B cell (primary cell): ENCODE measurements around the gene RIMKLB. TPM values are rescaled to one million over a fixed set of nuclear protein-coding genes. Genes with fewer than 3 reads are reported as not detected.
A peak's percentile ranks its signal among the peaks of the same experiment; 100 is the strongest.

ENCODE experiments used
- ATAC-seq: fragments of 200-7000 bp; cut with Tn5 transposase; one replicate; pipeline ENCODE4 v1.10.0; 2021; ENCODE audit warnings: low read depth, mild to moderate bottlenecking, moderate number of reproducible peaks, moderate library complexity
- CTCF ChIA-PET: fragments of 350-600 bp; sonication (Branson Sonifier 250); formaldehyde crosslinking; loops from one replicate; lab custom pipeline; 2021; ENCODE audit warnings: antibody characterized with exemption, inconsistent platforms; lab: Charles Lee
- POLR2A ChIA-PET: fragments of 350-600 bp; sonication (Branson Sonifier 250); formaldehyde crosslinking; loops from one replicate; lab custom pipeline; 2021; ENCODE audit warnings: antibody characterized with exemption; lab: Charles Lee
- DNase-seq: peaks from one replicate; pipeline ENCODE4 v3.0.0; 2013
- H2AFZ ChIP-seq: 2 replicates; pipeline ENCODE4 v1.6.1; 2012; ENCODE audit warnings: mild to moderate bottlenecking, low read depth, low read length; ENCODE audit not compliant: insufficient read depth, poor library complexity, severe bottlenecking
- H3K27ac ChIP-seq, 2 donors: 1 replicate in 1 of 2; 2 replicates in 1 of 2; pipeline ENCODE4 v1.5.1; 2012 to 2013; ENCODE audit warnings: low read length in 2 of 2, mild to moderate bottlenecking in 2 of 2, moderate library complexity in 1 of 2
- H3K27me3 ChIP-seq, 4 experiments: fragments of 200-600 bp in 1 of 4; sonication (generic) in 1 of 4; replicated peaks in 1 of 4; 1 replicate in 2 of 4; 2 replicates in 2 of 4; pipeline versions ENCODE4 v1.6.1 to v1.7.0; 2013 to 2016; ENCODE audit warnings: low read length in 3 of 4, mild to moderate bottlenecking in 2 of 4, mixed read lengths in 1 of 4, moderate library complexity in 1 of 4; ENCODE audit not compliant: insufficient read depth in 4 of 4, control insufficient read depth in 3 of 4; ENCODE audit errors: control extremely low read depth in 1 of 4
- H3K36me3 ChIP-seq, 2 experiments: replicated peaks in 1 of 2; 1 replicate in 1 of 2; 2 replicates in 1 of 2; pipeline versions ENCODE4 v1.6.1 to v1.7.1; 2013; ENCODE audit warnings: low read length in 1 of 2; ENCODE audit not compliant: insufficient read depth in 2 of 2, control insufficient read depth in 1 of 2; ENCODE audit errors: control extremely low read depth in 1 of 2, extremely low read depth in 1 of 2
- H3K4me1 ChIP-seq, 2 donors: fragments of 200-600 bp in 1 of 2; sonication (generic) in 1 of 2; 1 replicate in 1 of 2; 2 replicates in 1 of 2; pipeline versions ENCODE4 v1.5.1 to v1.6.1; 2013 to 2017; ENCODE audit warnings: low read length in 2 of 2; ENCODE audit not compliant: control insufficient read depth in 2 of 2, insufficient read depth in 2 of 2
- H3K4me2 ChIP-seq: replicated peaks from 2 replicates; pipeline ENCODE3; 2012; ENCODE audit warnings: mild to moderate bottlenecking, low read depth, low read length; ENCODE audit not compliant: poor library complexity, severe bottlenecking
- H3K4me3 ChIP-seq, 5 experiments: fragments of 200-600 bp in 1 of 5; sonication (generic) in 1 of 5; 1 replicate in 3 of 5; 2 replicates in 2 of 5; pipeline versions ENCODE4 v1.5.1 to v1.7.0; 2011 to 2016; ENCODE audit warnings: low read length in 4 of 5, mild to moderate bottlenecking in 4 of 5, low read depth in 2 of 5, control low read depth in 1 of 5, moderate library complexity in 1 of 5; ENCODE audit not compliant: insufficient read depth in 1 of 5; ENCODE audit errors: control extremely low read depth in 1 of 5, extremely low read depth in 1 of 5
- H3K79me2 ChIP-seq: fragments of 200-600 bp; sonication (generic); one replicate; pipeline ENCODE4 v1.6.0; 2016; ENCODE audit warnings: low read length; ENCODE audit not compliant: control insufficient read depth, insufficient read depth
- H3K9ac ChIP-seq: fragments of 200-600 bp; sonication (generic); 2 replicates; pipeline ENCODE4 v1.6.1; 2017; ENCODE audit warnings: mild to moderate bottlenecking, low read length, moderate library complexity
- H3K9me3 ChIP-seq, 3 donors: one replicate each; pipeline versions ENCODE4 v1.6.1 to v1.7.1; 2013; ENCODE audit warnings: low read length in 2 of 3; ENCODE audit not compliant: control insufficient read depth in 2 of 3, insufficient read depth in 1 of 3; ENCODE audit errors: control extremely low read depth in 1 of 3
- H4K20me1 ChIP-seq: 2 replicates; pipeline ENCODE4 v1.6.0; 2012; ENCODE audit warnings: mild to moderate bottlenecking, low read length; ENCODE audit not compliant: insufficient read depth, control insufficient read depth, poor library complexity, severe bottlenecking
- H3K27ac Mint-ChIP-seq: one replicate; pipeline ENCODE4 v1.8.0; 2021; ENCODE audit warnings: mixed read lengths
- H3K27me3 Mint-ChIP-seq: one replicate; pipeline ENCODE4 v1.8.0; 2021; ENCODE audit warnings: mixed read lengths
- H3K4me1 Mint-ChIP-seq: one replicate; pipeline ENCODE4 v1.8.0; 2021; ENCODE audit warnings: mixed read lengths
- H3K4me3 Mint-ChIP-seq: one replicate; pipeline ENCODE4 v1.8.0; 2021; ENCODE audit warnings: mixed read lengths
- H3K9me3 Mint-ChIP-seq: one replicate; pipeline ENCODE4 v1.8.0; 2022; ENCODE audit warnings: mixed read lengths; ENCODE audit not compliant: insufficient read depth
- EZH2 ChIP-seq: IDR thresholded peaks from 2 replicates; pipeline ENCODE4 v1.6.1; 2012; ENCODE audit warnings: borderline replicate concordance, low read depth, mild to moderate bottlenecking, moderate library complexity, low read length; ENCODE audit not compliant: insufficient read depth, poor library complexity, severe bottlenecking
- WGBS: methylation state at CpG from one replicate; pipeline ENCODE4 v1.1.5; 2013; ENCODE audit warnings: missing lambda C conversion rate; ENCODE audit not compliant: insufficient coverage; 5-methylcytosine and 5-hydroxymethylcytosine counted together
- intact Hi-C: fragments of 100-400 bp; cut with micrococcal nuclease; formaldehyde crosslinking; loops from one replicate; pipeline ENCODE4 v1.10.0; 2022
- polyA plus RNA-seq: library from polyadenylated mRNA; depleted of rRNA; stranded (reverse); fragments of >200 nt; gene quantifications from 2 replicates; pipeline ENCODE4 v1.2.3, GENCODE V29; 2012
- total RNA-seq, 2 donors: library from RNA; stranded (reverse); fragments of 120-200 nt in 1 of 2; gene quantifications; 1 replicate in 1 of 2; 2 replicates in 1 of 2; pipeline versions ENCODE4 v1.2.3 to v1.2.4, GENCODE V29; 2013 to 2022
- TF ChIP-seq, protein P1 (sequence below): fragments of 200-600 bp; IDR thresholded peaks from one replicate; pipeline ENCODE4 v1.8.0; 2022; ENCODE audit warnings: antibody characterized with exemption, mild to moderate bottlenecking

Gene RIMKLB
- total and polyA plus RNA-seq, 2 donors (not counting 1 experiment from before 2014, with no cell fraction given) = 27.8 to 54.2 TPM

DNA sequence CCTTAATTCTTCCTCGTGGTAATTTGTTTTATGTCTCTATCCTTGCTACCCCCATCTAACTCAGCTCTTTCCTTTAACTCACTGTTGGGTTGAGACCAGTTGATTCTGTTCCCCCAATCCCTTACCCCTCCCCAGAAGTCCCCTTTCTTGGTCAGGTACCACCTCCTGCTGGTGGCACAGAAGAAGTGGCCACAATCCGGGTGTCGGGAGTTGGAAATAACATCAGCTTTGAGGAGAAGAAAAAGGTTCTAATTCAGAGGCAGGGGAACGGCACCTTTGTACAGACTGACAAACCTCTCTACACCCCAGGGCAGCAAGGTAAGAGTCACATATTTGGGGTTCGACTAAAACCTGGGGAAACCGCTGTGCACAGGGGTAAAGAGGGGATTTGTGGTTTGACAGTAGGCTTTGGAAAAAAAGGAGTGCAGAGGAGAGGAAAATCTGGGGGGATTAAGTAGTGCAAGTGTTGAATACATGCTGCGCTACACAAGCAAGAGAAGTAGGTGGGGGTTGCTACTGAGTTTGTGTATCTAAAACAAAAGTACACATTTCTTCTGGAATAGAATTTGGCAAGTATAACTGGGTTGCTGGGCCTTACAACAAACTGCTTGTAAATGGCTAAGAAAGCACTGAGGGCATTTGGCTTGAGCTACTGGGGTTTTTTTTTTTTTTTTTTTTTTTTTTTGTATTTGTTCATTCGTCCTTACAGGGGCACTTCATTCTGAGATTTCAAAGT, 125.9 kb downstream of the RIMKLB start:
- POLR2A ChIA-PET = no interaction called here
- 70% methylated on average over 4 of the region's 8 CpGs for WGBS
- DNase-seq (peak; percentile 27), ATAC-seq (no peak)
- Mint-ChIP-seq H3K9me3 (peaks cover 5% of the 10 kb centered on the region), H3K27me3 (peaks cover 10% of the 10 kb centered on the region), H3K4me3 (no peak overlapping the region), H3K4me1 (no peaks in the 10 kb centered on the region), H3K27ac (no peak overlapping the region)
- no peaks in the 10 kb centered on the region for H3K79me2 ChIP-seq
- no peaks in the 10 kb centered on the region for H4K20me1 ChIP-seq
- intact Hi-C loops = loop anchor here (1.0 kb wide), 1 partner anchor 141 kb away; no protein-coding TSS in a partner anchor
- no peaks in the 10 kb centered on the region for H3K4me1 ChIP-seq
- H3K9me3 ChIP-seq = peaks cover 0 to 5% (median 2%) of the 10 kb centered on the region in 3 donors
- H3K27ac ChIP-seq = no peak overlapping the region
- H3K4me2 ChIP-seq = no peak overlapping the region
- CTCF ChIA-PET = interaction anchor here (1.2 to 3.6 kb wide), 4 partner anchors 142 to 279 kb away, joined by 5 to 25 read pairs (median 6); no protein-coding TSS in a partner anchor
- no peaks in the 10 kb centered on the region for H3K36me3 ChIP-seq
- no peak overlapping the region for H3K9ac ChIP-seq
- no peaks in the 10 kb centered on the region for H3K27me3 ChIP-seq
- no peak overlapping the region for H3K4me3 ChIP-seq
- no peak overlapping the region for H2AFZ ChIP-seq
- TF ChIP-seq, protein P1, sequence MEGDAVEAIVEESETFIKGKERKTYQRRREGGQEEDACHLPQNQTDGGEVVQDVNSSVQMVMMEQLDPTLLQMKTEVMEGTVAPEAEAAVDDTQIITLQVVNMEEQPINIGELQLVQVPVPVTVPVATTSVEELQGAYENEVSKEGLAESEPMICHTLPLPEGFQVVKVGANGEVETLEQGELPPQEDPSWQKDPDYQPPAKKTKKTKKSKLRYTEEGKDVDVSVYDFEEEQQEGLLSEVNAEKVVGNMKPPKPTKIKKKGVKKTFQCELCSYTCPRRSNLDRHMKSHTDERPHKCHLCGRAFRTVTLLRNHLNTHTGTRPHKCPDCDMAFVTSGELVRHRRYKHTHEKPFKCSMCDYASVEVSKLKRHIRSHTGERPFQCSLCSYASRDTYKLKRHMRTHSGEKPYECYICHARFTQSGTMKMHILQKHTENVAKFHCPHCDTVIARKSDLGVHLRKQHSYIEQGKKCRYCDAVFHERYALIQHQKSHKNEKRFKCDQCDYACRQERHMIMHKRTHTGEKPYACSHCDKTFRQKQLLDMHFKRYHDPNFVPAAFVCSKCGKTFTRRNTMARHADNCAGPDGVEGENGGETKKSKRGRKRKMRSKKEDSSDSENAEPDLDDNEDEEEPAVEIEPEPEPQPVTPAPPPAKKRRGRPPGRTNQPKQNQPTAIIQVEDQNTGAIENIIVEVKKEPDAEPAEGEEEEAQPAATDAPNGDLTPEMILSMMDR = peak; percentile 20
- TF ChIP-seq EZH2 = no peak

DNA sequence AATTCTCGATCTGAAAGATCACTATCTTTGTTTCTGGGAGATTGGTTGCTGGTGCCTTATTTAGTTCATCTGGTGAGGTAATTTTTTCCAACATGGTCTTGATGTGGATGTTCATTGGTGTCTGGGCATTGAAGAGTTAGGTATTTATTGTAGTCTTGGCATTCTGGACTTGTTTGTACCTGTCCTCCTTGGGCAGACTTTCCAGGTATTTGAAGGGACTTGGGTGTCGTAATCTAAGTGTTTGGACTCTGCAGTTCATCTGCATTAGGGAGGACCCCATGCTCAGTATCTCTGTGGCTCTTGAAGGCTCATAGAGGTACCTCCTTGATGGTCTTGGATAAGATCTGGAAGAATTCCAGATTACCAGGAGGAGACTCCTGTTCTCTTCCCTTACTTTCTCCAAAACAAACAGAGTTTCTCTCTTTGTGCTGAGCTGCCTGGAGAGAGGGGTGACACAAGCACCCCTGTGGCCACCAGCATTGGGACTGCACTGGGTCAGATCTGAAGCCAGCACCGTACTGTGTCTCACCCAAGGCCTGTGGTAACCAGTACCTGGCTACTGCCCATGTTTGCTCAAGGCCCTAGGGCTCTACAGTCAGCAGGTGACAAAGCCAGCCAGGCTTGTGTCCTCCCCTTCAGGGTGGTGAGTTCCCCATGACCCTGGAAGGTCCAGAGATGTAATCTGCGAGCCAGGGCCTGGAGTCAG, 129.9 kb downstream of the RIMKLB start:
- Histone ChIP-seq H3K27ac (no peak overlapping the region), H4K20me1 (no peaks in the 10 kb centered on the region)

More for the DNA sequence above, 129.9 kb downstream of the RIMKLB start:
- no peaks in the 10 kb centered on the region for H3K27me3 ChIP-seq
- H3K9me3 ChIP-seq = peaks cover 0 to 5% (median 2%) of the 10 kb centered on the region in 3 donors
- Mint-ChIP-seq H3K27ac (no peak overlapping the region), H3K4me1 (no peaks in the 10 kb centered on the region), H3K27me3 (peaks cover 17% of the 10 kb centered on the region), H3K4me3 (no peak overlapping the region), H3K9me3 (peaks cover 5% of the 10 kb centered on the region)
- H2AFZ ChIP-seq = no peak overlapping the region
- no peaks in the 10 kb centered on the region for H3K79me2 ChIP-seq
- H3K4me3 ChIP-seq = no peak overlapping the region
- no peak overlapping the region for H3K9ac ChIP-seq
- ATAC-seq = no peak
- no peak for DNase-seq
- intact Hi-C loops = no loop called here
- no peaks in the 10 kb centered on the region for H3K36me3 ChIP-seq
- 86% methylated on average over 4 of the region's 4 CpGs for WGBS
- no peak for TF ChIP-seq EZH2
- TF ChIP-seq, protein P1 = no peak
- ChIA-PET CTCF (no interaction called here), POLR2A (no interaction called here)
- no peaks in the 10 kb centered on the region for H3K4me1 ChIP-seq
- no peak overlapping the region for H3K4me2 ChIP-seq
